Esophagus muscularis mucosa (tissue), 4 donors: ENCODE measurements around the gene PACRG. TPM values are rescaled to one million over a fixed set of nuclear protein-coding genes. Genes with fewer than 3 reads are reported as not detected.

ENCODE experiments used
- DNase-seq: peaks from one replicate; pipeline ENCODE4 v3.0.0-alpha.2; 2017; ENCODE audit errors: extremely low spot score
- H3K27ac ChIP-seq, 4 donors: fragments of 200-600 bp; sonication (generic); replicated peaks in 1 of 4; 1 replicate in 3 of 4; 2 replicates in 1 of 4; pipeline ENCODE4 v1.5.1; 2016 to 2019; ENCODE audit warnings: mild to moderate bottlenecking in 1 of 4
- H3K27me3 ChIP-seq, 4 donors: fragments of 200-600 bp; sonication (generic); one replicate each; pipeline versions ENCODE4 v1.5.1 to v1.6.0; 2016 to 2019
- H3K36me3 ChIP-seq, 4 donors: fragments of 200-600 bp; sonication (generic); one replicate each; pipeline ENCODE4 v1.5.1; 2016 to 2019
- H3K4me1 ChIP-seq, 4 donors: fragments of 200-600 bp; sonication (generic); one replicate each; pipeline ENCODE4 v1.5.1; 2016 to 2019
- H3K4me3 ChIP-seq, 4 donors: fragments of 200-600 bp; sonication (generic); 1 replicate in 2 of 4; 2 replicates in 2 of 4; pipeline ENCODE4 v1.5.1; 2016 to 2019; ENCODE audit warnings: mild to moderate bottlenecking in 4 of 4, moderate library complexity in 1 of 4
- H3K9me3 ChIP-seq, 4 donors: fragments of 200-600 bp; sonication (generic); 1 replicate in 3 of 4; 2 replicates in 1 of 4; pipeline ENCODE4 v1.5.1; 2016 to 2019
- EP300 ChIP-seq: sonication (generic); formaldehyde crosslinking; IDR thresholded peaks from one replicate; pipeline ENCODE4 v1.6.1; 2017; ENCODE audit warnings: antibody characterized with exemption
- POLR2A ChIP-seq: fragments of 450-650 bp; IDR thresholded peaks from one replicate; pipeline ENCODE4 v1.6.1; 2017; ENCODE audit warnings: antibody characterized with exemption, moderate library complexity, mild to moderate bottlenecking, low read depth
- POLR2AphosphoS5 ChIP-seq, 2 donors: sonication (generic); formaldehyde crosslinking; IDR thresholded peaks; one replicate each; pipeline ENCODE4 v1.6.1; 2017; ENCODE audit warnings: antibody characterized with exemption in 2 of 2
- WGBS: methylation state at CpG from one replicate; pipeline ENCODE4 v1.1.5; 2018; 5-methylcytosine and 5-hydroxymethylcytosine counted together
- intact Hi-C: fragments of 100-400 bp; cut with DNase I; formaldehyde crosslinking; loops from one replicate; pipeline ENCODE4 v1.15.1; 2023
- total RNA-seq, 4 donors: library from RNA; depleted of rRNA; stranded (reverse); fragments of >200 nt; gene quantifications; one replicate each; pipeline versions ENCODE4 v1.1.0 to v1.2.1, GENCODE V29; 2016
- TF ChIP-seq, protein P1 (sequence below), 3 experiments: fragments of 200-600 bp in 2 of 3; fragments of 450-650 bp in 1 of 3; sonication (generic) in 2 of 3; IDR thresholded peaks; one replicate each; pipeline ENCODE4 v1.5.1; 2017 to 2019; ENCODE audit warnings: antibody characterized with exemption in 3 of 3, mild to moderate bottlenecking in 2 of 3, moderate library complexity in 1 of 3

The PACRG gene
- total RNA-seq, 4 donors from 2014 or later: 1.3 to 3.5 (median 1.8) TPM; not detected in 1

DNA sequence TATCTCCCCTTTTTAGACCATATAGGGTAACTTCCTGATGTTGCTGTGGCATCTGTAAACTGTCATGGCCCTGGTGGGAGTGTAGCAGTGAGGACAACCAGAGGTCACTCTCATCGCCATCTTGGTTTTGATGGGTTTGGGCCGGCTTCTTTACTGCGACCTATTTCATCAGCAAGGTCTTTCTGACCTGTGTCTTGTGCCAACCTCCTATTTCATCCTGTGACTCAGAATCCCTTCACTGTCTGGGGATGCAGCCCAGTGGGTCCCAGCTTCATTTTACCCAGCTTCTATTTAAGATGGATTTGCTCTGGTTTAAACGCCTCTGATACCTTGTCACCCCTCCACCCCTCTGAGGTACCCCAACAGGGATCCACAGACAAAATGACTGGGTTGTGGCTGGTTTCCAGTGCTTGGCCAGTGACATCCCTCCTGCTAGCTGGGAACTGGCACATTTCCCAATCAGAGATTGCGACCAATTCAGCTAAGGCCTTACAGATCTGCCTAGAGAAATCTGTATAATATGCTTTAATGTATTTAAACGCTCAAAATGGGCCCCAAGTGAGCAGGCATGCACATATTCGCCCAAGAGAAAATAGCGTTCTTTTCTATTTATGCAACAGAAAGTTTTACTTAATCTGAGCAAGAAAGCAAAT lies 371.2 kb downstream of the PACRG start:
- no peak for DNase-seq
- Histone ChIP-seq H3K4me1 (no peaks in the 10 kb centered on the region), H3K27ac (no peak overlapping the region), H3K4me3 (no peak overlapping the region), H3K27me3 (no peaks in the 10 kb centered on the region), H3K9me3 (no peaks in the 10 kb centered on the region), H3K36me3 (peaks cover 0 to 7% (median 0%) of the 10 kb centered on the region in 4 donors)
- 86% methylated on average over 8 of the region's 8 CpGs for WGBS
- TF ChIP-seq POLR2AphosphoS5 (IDR thresholded peaks at IDR 0.05) (no peak), POLR2A (no peak), EP300 (no peak)
- TF ChIP-seq, protein P1, sequence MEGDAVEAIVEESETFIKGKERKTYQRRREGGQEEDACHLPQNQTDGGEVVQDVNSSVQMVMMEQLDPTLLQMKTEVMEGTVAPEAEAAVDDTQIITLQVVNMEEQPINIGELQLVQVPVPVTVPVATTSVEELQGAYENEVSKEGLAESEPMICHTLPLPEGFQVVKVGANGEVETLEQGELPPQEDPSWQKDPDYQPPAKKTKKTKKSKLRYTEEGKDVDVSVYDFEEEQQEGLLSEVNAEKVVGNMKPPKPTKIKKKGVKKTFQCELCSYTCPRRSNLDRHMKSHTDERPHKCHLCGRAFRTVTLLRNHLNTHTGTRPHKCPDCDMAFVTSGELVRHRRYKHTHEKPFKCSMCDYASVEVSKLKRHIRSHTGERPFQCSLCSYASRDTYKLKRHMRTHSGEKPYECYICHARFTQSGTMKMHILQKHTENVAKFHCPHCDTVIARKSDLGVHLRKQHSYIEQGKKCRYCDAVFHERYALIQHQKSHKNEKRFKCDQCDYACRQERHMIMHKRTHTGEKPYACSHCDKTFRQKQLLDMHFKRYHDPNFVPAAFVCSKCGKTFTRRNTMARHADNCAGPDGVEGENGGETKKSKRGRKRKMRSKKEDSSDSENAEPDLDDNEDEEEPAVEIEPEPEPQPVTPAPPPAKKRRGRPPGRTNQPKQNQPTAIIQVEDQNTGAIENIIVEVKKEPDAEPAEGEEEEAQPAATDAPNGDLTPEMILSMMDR (IDR thresholded peaks at IDR 0.05): no peak
- intact Hi-C loops: no loop called here

DNA sequence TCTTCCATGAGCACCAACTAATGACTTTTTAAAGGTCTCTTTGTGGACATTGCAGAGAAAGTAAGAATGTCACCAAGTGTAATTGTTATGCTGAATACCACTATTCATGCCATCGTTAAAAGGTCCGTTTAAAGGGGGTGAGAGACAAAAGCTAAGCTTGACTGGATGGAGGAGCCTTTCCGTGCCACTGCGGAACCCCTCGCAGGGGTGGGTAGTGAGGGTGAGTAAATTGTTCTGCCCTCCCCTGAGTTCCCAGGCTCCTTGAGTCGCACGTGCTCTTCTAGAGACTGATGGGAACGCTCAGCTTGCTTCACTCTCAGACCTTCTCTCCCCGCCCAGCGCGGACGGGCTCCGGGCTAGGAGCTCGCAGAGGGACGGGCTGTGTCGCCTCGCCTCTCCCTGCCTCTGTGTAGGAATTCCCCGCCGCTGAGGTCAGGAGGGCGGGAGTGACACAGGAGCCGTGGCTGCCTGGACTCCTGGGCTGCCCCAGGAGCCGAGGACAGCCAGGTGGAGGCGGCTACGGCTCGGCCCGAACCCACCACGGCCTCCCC lies 371.9 kb downstream of the PACRG start:
- WGBS: 88% methylated on average over 19 of the region's 27 CpGs
- no peak overlapping the region for H3K4me3 ChIP-seq
- no peak for TF ChIP-seq EP300
- no peak for TF ChIP-seq POLR2AphosphoS5 (IDR thresholded peaks at IDR 0.05)
- no peak for TF ChIP-seq POLR2A
- TF ChIP-seq, protein P1 (IDR thresholded peaks at IDR 0.05): no peak
- no peaks in the 10 kb centered on the region for H3K9me3 ChIP-seq
- no peak for DNase-seq
- no peaks in the 10 kb centered on the region for H3K4me1 ChIP-seq
- H3K27me3 ChIP-seq: no peaks in the 10 kb centered on the region
- peaks cover 0 to 5% (median 0%) of the 10 kb centered on the region in 4 donors for H3K36me3 ChIP-seq
- intact Hi-C loops: no loop called here
- H3K27ac ChIP-seq: no peak overlapping the region

DNA sequence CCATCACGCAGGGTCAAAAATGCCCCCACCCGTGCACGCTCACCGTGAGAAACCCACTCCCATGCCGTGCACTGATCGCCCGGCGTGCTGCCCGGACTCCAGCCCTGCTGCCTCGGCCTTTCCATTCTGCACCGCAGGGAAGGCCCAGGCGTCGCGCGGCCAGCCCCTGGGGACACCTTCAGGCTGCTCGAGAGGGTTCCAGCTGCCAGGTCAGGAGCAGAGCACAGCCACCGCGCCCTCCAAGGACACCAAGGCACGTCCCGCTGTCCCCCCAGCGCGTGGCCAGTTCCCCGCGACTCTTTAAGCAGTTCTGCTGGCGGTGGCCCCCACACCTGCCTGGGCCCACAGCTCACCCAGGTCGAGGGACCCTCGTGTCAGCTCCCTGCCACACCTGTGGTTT lies 372.5 kb downstream of the PACRG start:
- no peak for TF ChIP-seq EP300
- TF ChIP-seq POLR2AphosphoS5 (IDR thresholded peaks at IDR 0.05): no peak
- no peak for TF ChIP-seq POLR2A
- TF ChIP-seq, protein P1 (IDR thresholded peaks at IDR 0.05): no peak
- no peaks in the 10 kb centered on the region for H3K4me1 ChIP-seq
- no peak overlapping the region for H3K27ac ChIP-seq
- no peaks in the 10 kb centered on the region for H3K27me3 ChIP-seq
- H3K9me3 ChIP-seq: no peaks in the 10 kb centered on the region
- intact Hi-C loops: no loop called here
- no peaks in the 10 kb centered on the region for H3K36me3 ChIP-seq
- H3K4me3 ChIP-seq: no peak overlapping the region
- WGBS: 95% methylated on average over 19 of the region's 27 CpGs
- DNase-seq: no peak

DNA sequence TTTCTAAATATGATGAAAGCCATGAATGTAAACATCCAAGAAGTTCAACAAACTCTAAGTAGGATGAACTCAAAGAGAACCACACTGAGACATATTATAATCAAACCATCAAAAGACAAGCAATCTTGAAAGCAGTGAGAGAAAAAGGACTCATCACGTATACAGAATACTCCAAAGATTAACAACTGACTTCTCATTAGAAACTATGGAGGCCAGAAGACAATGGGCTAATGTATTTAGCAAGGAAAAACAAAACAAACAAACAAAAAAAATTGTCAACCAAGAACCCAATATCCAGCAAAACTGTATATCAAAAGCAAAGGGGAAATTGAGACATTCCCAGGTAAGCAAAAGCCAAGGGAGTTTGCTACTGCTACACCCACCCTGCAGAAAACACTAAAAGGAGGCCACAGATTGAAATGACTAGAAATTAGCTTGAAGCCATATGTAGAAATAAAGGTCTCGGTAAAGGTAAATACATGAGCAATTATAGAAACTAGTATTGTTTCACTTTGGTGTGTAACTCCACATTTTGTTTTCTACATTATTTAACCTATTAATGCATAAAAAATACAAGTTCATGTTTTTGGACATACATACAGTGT lies 385.7 kb downstream of the PACRG start:
- 73% methylated on average over 2 of the region's 2 CpGs for WGBS
- H3K4me1 ChIP-seq: no peaks in the 10 kb centered on the region
- H3K4me3 ChIP-seq: no peak overlapping the region
- no peak overlapping the region for H3K27ac ChIP-seq
- TF ChIP-seq POLR2A (no peak), POLR2AphosphoS5 (IDR thresholded peaks at IDR 0.05) (no peak), EP300 (no peak)
- TF ChIP-seq, protein P1 (IDR thresholded peaks at IDR 0.05): no peak
- H3K9me3 ChIP-seq: peaks cover 0 to 21% (median 10%) of the 10 kb centered on the region in 4 donors
- no peaks in the 10 kb centered on the region for H3K36me3 ChIP-seq
- no peak for DNase-seq
- no peaks in the 10 kb centered on the region for H3K27me3 ChIP-seq
- intact Hi-C loops: no loop called here
